ENCODE results near the gene SYNE1.
"Not testable (repeated sequence)": the region's sequence is repeated elsewhere in the genome, so short reads cannot be mapped to it uniquely, and the experiment has no call there.

SYNE1 gene

DNA sequence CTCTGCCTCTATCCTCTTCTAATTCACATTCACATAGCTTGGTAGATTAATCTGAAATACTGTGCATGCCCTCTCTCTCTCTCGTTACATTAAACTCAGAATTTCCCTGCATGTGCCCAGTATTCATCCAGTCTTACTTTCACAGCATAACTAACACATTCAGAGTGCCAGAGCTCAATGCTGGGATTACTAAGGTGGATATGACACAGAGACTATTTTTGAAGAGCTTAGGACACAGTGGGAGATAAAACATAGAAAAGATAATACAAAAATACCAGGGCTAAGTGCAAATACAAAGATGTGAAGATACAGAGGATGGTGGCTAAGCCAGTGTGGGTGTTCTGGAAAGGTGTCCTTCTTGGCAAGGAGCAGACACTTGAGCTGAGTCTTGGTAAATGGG is 6.3 kb downstream of the SYNE1 start:
- no peak for DNase-seq
- in situ Hi-C loops (cut with MboI; ENCODE audit: low pct_unique_long_range_greater_than_20kb, low sequenced_read_pairs), result no loop called here

DNA sequence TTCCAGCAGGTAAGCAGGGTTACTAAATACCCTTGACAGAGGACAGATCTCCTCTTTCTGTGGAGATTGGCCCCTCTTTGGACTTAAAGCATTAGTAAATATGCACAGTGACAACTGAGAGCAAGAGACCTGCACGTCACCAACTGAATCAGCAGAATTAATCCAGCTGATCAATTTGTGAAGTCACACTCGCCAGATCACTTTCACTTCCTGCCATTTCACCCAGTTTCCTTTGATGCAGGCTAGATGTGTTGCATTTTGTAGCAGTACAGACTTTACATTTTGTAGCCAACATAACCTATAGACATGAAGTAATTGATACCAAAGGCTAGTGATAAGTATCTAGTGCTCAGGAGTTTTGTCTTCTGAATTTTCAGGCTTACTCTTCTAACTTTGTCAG is 11.9 kb downstream of the SYNE1 start:
- DNase-seq, result no peak
- in situ Hi-C loops (cut with MboI; ENCODE audit: low pct_unique_long_range_greater_than_20kb, low sequenced_read_pairs), result no loop called here

DNA sequence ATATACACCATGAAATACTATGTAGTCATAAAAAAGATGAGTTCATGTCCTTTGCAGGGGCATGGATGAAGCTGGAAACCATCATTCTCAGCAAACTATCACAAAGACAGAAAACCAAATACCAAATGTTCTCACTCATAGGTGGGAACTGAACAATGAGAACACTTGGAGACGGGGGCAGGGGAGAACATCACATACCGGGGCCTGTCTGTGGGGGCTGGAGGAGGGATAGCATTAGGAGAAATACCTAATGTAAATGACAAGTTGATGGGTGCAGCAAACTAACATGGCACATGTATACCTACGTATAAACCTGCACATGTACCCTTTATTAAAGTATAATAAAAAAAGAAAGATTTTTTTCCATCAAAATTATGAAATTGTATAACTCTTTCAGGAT is 22.4 kb downstream of the SYNE1 start:
- DNase-seq; in situ Hi-C loops (cut with MboI; ENCODE audit: low pct_unique_long_range_greater_than_20kb, low sequenced_read_pairs): not testable (repeated sequence)

DNA sequence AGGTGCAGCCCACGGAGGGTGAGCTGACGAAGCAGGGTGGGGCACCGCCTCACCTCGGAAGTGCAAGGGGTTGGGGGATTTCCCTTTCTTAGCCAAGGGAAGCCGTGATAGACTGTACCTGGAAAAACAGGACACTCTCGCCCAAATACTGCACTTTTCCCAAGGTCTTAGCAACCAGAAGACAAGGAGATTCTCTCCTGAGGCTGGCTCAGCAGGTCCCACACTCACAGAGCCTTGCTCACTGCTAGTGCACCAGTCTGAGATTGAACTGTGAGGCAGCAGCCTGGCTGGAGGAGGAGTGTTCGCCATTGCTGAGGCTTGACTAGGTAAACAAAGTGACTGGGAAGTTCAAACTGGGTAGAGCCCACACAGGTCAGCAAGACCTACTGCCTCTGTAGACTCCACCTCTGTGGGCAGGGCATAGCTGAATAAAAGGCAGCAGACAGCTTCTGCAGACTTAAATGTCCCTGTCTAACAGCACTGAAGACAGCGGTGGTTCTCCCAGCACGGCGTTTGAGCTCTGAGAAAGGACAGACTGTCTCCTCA is 28.0 kb downstream of the SYNE1 start:
- in situ Hi-C loops (cut with MboI; ENCODE audit: low pct_unique_long_range_greater_than_20kb, low sequenced_read_pairs), result no loop called here
- DNase-seq, result no peak

DNA sequence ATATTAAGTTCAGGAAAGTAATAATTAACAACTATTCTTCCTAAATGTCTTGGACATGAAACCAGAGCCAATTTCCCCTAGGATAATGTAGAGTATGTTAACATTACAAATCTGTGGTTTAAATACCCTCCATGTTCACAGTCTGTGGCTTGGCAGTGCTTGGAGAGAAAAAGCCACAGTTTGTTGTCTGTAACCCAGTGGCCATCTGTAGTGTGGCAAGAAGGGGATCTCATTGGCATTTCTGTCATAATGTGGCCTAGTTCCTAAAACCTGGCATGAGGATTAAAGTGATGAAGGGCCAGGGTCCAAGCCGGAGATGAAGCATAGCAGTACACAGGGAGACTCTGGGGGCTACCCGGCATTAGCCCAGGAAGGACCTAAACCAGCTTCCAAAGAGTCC is 31.2 kb downstream of the SYNE1 start:
- in situ Hi-C loops (cut with MboI; ENCODE audit: low pct_unique_long_range_greater_than_20kb, low sequenced_read_pairs), result no loop called here
- no peak for DNase-seq

DNA sequence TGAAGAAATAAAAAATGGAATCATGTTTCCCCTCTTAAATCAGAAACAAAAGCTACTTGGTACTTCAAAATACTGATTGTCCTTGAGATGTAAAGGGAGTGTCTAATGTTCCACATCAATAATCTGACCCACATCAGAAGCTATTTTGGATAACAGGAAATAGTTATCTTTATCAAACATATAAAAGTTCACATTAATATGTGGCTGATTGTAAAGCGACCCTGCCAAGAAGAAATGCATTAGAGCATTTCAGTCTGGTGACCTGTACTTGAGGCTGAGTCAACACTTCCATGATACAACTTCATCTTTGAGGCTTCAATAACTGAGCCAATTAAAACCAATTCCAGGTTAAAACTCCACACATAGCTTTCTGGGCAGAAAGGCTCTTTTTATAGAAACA is 31.8 kb downstream of the SYNE1 start:
- DNase-seq, result no peak
- in situ Hi-C loops (cut with MboI; ENCODE audit: low pct_unique_long_range_greater_than_20kb, low sequenced_read_pairs), result no loop called here

DNA sequence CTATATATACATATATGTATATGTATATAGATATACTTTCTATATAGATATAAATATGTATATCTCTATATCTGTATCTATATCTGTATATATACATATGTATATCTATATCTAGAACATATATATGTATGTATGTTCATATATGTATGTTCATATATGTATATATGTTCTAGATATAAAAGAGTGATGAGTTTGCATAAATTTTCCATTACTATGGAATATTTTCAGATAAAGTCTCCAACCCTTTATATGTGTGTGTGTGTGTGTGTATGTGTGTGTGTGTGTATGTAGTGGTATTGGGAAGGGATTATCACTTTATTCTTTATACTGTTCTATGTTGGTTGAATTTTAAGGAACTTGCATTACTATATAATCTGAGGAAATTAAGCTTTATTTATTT is 33.3 kb downstream of the SYNE1 start:
- DNase-seq, result no peak
- in situ Hi-C loops (cut with MboI; ENCODE audit: low pct_unique_long_range_greater_than_20kb, low sequenced_read_pairs), result no loop called here

DNA sequence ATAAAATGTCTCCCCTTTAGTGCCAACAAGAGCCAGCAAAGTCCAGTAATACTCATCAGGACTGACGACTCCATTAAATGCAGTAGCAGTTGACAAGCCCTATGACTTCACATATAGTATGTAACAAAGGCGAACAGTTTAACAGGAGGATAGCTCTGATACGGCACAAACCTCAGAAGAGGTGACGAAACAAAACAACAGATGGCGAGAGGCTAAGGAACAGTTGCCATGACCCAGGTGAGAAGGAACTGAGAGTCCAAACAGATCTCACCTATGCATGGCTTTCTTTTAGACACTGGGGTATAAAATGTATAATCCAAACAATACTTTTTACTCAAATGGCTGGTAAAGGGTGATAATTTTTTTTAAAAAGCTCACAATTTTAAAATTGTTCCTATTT is 37.1 kb downstream of the SYNE1 start:
- DNase-seq, result no peak
- in situ Hi-C loops (cut with MboI; ENCODE audit: low pct_unique_long_range_greater_than_20kb, low sequenced_read_pairs), result no loop called here

DNA sequence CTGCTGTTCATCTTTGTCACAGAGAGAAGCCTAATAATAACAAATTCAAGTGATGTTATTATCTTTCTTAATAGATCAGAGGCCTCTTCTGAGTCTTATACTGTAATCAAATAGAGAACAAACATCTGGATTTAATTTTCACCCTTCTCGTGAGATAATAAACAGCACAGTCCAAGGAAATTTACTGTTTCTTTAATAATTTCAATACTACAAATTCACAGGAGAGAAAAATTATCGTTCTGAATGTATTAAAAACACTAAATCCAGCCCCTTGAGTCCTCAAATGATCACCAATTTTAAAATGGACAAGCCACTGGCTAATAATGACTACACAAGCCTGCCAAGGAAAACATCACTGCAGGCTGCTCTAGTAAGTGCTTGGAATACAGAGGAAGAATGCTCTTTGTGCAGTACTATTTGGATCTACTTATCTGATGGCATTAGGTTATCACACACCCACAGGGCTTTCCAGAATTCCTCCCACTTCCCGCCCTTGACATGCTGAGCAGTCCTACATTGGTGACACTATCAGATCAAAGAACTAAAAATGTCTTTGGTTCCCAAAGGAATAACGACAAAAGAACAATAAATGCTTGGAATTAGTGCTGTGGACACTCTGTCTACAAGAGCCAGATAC is 38.1 kb downstream of the SYNE1 start:
- in situ Hi-C loops (cut with MboI; ENCODE audit: low pct_unique_long_range_greater_than_20kb, low sequenced_read_pairs), result no loop called here
- DNase-seq, result no peak

DNA sequence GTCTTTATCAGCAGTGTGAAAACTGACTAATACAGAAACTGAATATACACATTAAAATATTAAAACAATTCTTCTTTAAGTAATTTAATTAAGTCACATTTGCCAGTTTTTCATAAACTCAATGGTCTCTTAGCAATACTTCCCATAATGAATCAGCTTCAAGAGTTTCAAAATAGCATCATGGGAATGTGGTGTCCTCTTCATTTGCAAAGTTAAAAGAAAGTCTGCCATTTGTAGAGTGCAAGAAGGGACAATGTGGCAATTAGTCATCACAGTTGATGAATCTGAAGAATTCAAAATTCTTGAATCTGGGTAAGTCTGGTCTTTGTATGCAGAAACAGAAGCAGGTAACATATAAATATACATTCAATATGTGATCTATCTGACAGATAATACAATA is 38.7 kb downstream of the SYNE1 start:
- in situ Hi-C loops (cut with MboI; ENCODE audit: low pct_unique_long_range_greater_than_20kb, low sequenced_read_pairs), result no loop called here
- DNase-seq, result no peak

DNA sequence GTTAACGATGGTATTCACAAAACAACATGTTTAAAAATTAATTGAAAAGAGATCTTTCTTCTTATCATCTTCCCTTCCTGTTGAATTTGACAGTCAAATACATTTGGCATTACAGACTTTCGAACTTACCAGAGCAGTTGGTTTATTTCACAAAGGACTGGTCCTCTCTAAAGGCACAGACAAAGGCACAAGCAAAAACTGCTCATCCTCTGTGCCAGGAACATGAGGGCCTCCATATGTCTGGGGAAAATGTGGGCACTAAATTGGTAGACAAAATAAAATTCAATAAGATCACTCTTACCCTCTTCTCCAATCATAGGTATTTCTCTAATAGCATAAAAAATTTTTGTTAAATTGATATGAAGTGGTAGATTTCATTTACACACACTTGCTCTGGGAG is 40.4 kb downstream of the SYNE1 start:
- no peak for DNase-seq
- in situ Hi-C loops (cut with MboI; ENCODE audit: low pct_unique_long_range_greater_than_20kb, low sequenced_read_pairs), result no loop called here

DNA sequence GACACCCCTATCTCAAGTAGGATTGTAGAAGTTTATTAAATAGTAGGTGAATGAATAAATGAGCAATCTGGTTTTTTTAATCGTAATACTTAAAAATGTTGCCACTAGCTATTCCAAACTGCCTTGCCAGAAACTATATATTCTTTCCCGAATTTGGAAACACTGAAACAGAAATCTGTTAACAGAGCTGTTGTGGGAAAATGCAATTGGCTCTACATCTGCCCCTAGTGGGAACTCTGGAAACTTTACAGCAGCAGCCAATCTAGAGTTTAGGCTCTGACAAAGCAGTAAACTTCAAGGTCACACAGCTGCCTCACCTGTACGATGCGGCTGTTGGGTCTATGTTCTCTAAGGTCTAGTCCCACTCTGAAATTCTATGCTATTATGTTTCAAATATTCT is 41.7 kb downstream of the SYNE1 start:
- in situ Hi-C loops (cut with MboI; ENCODE audit: low pct_unique_long_range_greater_than_20kb, low sequenced_read_pairs), result no loop called here
- DNase-seq, result no peak

DNA sequence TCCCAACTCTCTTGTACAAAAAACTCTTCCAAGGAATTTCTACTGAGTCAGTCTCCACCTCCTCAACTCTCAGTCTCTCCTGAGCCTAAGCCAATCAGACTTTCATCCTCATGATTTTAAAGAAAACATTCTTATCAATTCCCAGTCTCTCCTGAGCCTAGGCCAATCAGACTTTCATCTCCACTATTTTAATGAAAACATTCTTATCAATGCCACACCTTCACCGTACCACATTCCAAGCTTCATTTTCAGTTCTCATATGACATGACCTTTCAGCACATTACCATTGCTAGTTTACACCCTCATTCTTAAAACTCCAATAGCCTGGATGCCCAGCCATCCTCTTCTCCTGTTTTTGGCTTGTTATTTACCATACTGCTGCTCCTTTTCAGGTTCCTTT is 42.5 kb downstream of the SYNE1 start:
- DNase-seq, result no peak
- in situ Hi-C loops (cut with MboI; ENCODE audit: low pct_unique_long_range_greater_than_20kb, low sequenced_read_pairs), result no loop called here

DNA sequence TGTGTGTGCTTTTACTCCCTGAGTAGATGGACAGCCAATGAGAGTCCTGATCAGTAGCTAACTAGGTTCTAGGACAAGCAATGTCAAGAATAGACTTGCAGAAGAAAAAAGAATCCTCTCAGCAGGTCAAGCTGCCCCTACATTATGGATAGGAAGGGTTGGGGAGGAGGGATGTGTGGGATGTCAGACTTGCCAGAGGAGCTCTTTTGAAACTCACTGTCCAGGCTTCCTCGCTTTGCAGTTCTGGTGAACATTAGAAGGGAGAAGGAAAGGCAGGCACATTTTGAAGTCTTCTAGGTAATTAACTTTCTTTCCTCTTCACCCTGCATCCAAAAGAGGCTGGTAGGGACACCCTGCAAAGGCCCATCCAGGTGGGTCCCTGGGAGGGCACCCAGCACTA is 48.7 kb downstream of the SYNE1 start:
- in situ Hi-C loops (cut with MboI; ENCODE audit: low pct_unique_long_range_greater_than_20kb, low sequenced_read_pairs), result no loop called here
- no peak for DNase-seq

DNA sequence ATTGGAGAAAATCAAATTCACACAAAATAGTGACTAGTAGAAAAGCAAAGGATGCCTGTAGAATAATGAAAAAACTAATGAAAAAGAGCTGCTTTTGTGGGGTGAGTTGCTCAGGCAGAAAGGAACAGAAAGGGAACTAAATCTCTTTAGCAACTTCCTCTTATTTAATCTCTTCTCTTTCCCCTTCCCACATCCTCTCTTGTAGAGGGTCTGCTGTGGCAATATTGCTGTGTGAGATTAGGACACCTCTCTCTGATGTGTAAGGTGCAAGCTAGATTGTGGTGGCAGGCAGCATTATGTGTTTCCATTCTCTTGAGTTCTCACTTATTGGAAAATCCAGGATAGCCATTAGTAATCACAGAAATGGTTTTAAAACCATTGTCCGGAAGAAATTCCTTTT is 49.7 kb downstream of the SYNE1 start:
- in situ Hi-C loops (cut with MboI; ENCODE audit: low pct_unique_long_range_greater_than_20kb, low sequenced_read_pairs), result no loop called here
- DNase-seq, result peak; percentile 79

DNA sequence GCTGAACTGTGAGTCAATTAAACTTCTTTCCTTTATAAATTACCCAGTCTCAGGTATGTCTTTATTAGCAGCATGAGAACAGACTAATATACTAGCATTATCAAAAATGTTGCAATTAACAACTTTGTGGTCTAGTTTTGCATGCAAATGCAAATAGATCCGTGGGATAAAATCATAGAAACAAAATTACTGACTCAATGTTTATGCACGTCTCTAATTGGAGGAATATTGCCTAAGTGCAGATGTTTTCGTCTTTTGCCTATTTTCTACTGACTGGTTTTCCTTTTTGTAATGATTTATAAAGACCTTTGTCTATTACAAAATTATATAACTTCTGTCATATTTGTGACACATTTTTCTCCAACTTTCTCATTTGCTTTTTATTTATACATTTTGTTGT is 51.9 kb downstream of the SYNE1 start:
- DNase-seq, result no peak
- in situ Hi-C loops (cut with MboI; ENCODE audit: low pct_unique_long_range_greater_than_20kb, low sequenced_read_pairs), result no loop called here

DNA sequence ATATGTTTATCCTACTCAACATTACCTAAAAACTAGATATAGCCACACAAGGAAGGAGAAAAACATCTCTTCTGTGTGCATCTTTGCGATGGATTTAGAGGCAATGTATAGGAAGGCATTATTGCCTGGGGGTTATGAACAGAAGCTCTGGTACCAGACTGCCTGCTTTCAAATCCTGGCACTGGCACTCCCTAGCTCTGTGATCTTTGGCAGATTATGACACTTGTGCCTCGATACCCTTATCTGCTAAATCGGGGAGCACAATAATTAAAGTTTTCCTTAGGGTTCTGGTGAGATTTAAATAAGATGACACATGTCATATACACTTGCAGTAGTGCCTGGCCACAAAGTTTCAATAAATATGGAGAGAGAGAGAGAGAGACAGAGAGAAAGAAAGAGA is 53.3 kb downstream of the SYNE1 start:
- no peak for DNase-seq
- in situ Hi-C loops (cut with MboI; ENCODE audit: low pct_unique_long_range_greater_than_20kb, low sequenced_read_pairs), result no loop called here

DNA sequence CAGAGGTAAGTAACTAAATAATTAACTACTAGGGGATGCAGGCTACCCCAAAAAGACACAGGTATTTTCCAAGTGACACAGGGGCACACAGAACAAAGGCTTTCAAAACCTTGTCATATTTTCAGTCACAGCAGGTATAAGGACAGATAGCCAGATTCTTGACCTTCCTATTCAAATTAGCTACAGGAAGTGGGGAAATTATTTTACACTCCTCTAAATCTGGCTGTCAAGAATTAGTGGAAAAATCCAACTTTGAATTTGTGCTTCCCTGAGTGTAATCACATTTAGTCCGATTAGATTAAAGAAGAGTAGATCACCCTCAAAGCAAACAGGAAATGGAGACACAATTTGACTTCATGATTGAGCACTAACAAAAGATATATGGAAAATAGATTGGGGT is 60.6 kb downstream of the SYNE1 start:
- in situ Hi-C loops (cut with MboI; ENCODE audit: low pct_unique_long_range_greater_than_20kb, low sequenced_read_pairs), result no loop called here
- no peak for DNase-seq

DNA sequence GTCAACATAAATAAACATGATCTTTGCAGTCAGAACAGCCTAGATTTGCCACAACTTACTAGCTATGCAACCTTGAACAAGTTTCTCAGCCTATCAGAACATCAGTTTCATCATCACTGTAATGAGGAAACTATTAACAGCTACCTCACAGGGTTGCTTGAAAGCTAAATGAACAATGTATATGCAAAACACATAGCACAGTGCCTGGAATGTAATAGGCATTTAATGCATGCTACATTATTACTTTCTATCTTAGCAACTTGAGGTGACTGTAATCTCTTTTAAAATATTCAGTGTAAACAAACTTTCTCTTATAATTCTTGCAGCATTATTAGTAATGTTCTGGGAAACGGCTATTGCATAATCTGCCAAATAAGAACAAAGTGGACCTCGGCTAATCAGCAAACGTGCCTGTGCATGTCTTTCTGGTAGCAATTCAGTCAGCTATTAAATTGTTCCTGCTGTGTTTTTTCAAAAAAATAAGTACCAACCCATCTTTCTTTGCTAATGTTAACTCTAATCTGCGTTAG is 61.5 kb downstream of the SYNE1 start:
- no peak for DNase-seq
- in situ Hi-C loops (cut with MboI; ENCODE audit: low pct_unique_long_range_greater_than_20kb, low sequenced_read_pairs), result no loop called here

DNA sequence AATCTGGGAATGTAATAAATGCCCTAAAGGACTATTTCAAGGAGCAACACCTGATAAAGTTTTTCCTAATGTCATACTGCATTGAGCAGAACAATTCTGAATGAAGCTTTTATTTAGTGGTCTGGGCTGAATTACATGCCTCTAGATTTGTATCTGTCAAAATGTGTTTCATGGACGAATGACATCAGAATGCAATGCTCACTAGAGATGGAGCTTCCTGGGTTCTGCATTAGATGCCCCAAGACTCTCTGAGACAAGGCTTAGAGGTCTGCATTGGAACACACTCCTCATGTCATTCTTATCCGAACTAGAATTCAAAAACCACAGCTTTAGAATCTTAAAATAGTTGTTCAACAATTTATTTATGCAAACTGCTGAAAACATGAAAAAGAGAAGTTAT is 62.0 kb downstream of the SYNE1 start:
- in situ Hi-C loops (cut with MboI; ENCODE audit: low pct_unique_long_range_greater_than_20kb, low sequenced_read_pairs), result no loop called here
- no peak for DNase-seq

DNA sequence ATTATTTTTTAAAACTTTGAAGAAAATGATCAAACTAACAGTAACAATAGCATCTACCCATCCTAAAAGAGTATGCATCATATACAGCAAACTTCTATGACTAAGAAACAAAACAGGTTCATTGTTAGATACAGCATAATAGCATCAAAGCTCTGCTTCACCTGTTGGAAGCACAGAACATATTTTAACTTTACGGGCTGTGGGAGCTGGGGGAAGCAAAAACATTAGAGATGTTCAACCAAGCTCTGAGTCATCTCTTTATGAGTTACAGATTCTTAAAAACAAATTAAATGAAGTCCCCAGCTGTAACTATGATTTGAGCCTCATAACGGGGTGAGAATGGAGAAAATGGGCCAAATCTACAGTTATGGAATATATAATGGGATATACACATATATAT is 63.4 kb downstream of the SYNE1 start:
- DNase-seq, result no peak
- in situ Hi-C loops (cut with MboI; ENCODE audit: low pct_unique_long_range_greater_than_20kb, low sequenced_read_pairs), result no loop called here

Measured in KBM-7 (cell line).